HCT116 (cell line): ENCODE measurements around the gene TBCD. TPM values are rescaled to one million over a fixed set of nuclear protein-coding genes. Genes with fewer than 3 reads are reported as not detected.

Source experiments
- ATAC-seq: fragments of 200-7000 bp; cut with Tn5 transposase; 2 replicates; pipeline ENCODE4 v1.9.1; 2020; ENCODE audit warnings: mild to moderate bottlenecking, moderate library complexity
- BruUV-seq: library from RNA; stranded (reverse); fragments of 400-500 nt; replicated peaks from 2 replicates; lab custom pipeline; 2021; lab: Mats Ljungman, UMichigan
- CTCF ChIA-PET: fragments of 300-600 bp; sonication (Branson Sonifier 250); formaldehyde crosslinking; loops from one replicate; lab custom pipeline; 2021; ENCODE audit warnings: antibody characterized with exemption; lab: Charles Lee
- POLR2A ChIA-PET: fragments of 300-600, 350-600 bp; sonication (Branson Sonifier 250); formaldehyde crosslinking; loops from one replicate; lab custom pipeline; 2021; ENCODE audit warnings: antibody characterized with exemption; lab: Charles Lee
- RAD21 ChIA-PET, 2 experiments: fragments of 300-600 bp; sonication (Branson Sonifier 250); formaldehyde crosslinking; loops; one replicate each; lab custom pipeline; 2023; ENCODE audit warnings: low total read pairs in 2 of 2; ENCODE audit not compliant: uncharacterized antibody in 2 of 2, unreplicated experiment in 2 of 2, low non-redundant PET in 1 of 2; lab: Charles Lee
- DNase-seq: peaks from one replicate; pipeline ENCODE4 v3.0.0-alpha.2; 2010; ENCODE audit warnings: low read depth, low spot score
- H2AFZ ChIP-seq: fragments of 200-600 bp; shearing (Covaris generic), sonication (generic); 2 replicates; pipeline ENCODE4 v1.6.1; 2017; ENCODE audit warnings: low read depth, mixed run types, mixed read lengths, antibody characterized with exemption, low read length; ENCODE audit not compliant: poor library complexity, severe bottlenecking
- H3K27ac ChIP-seq: 2 replicates; pipeline ENCODE4 v1.5.1; 2012; ENCODE audit warnings: low read depth, low read length
- H3K27me3 ChIP-seq: fragments of 200-600 bp; sonication (generic); 2 replicates; pipeline ENCODE4 v1.6.1; 2016; ENCODE audit warnings: mixed run types, low read length, mixed read lengths; ENCODE audit not compliant: insufficient read depth
- H3K36me3 ChIP-seq, 2 experiments: fragments of 200-500 bp in 1 of 2; fragments of 200-600 bp in 1 of 2; sonication (Bioruptor generic) in 1 of 2; sonication (generic) in 1 of 2; 2 replicates each; pipeline versions ENCODE4 v1.5.1 to v1.6.1; 2014 to 2016; ENCODE audit warnings: low read length in 2 of 2, inconsistent platforms in 1 of 2, mixed read lengths in 1 of 2, mixed run types in 1 of 2; ENCODE audit not compliant: insufficient read depth in 2 of 2, control insufficient read depth in 1 of 2
- H3K4me1 ChIP-seq, 2 experiments: fragments of 200-600 bp in 1 of 2; sonication (generic) in 1 of 2; 2 replicates each; pipeline versions ENCODE4 v1.5.1 to v1.6.1; 2012 to 2017; ENCODE audit warnings: low read length in 2 of 2, inconsistent platforms in 1 of 2, mild to moderate bottlenecking in 1 of 2, mixed read lengths in 1 of 2, mixed run types in 1 of 2, moderate library complexity in 1 of 2; ENCODE audit not compliant: insufficient read depth in 2 of 2, control insufficient read depth in 1 of 2
- H3K4me2 ChIP-seq: fragments of 200-600 bp; sonication (generic); 2 replicates; pipeline ENCODE4 v1.6.1; 2017; ENCODE audit warnings: mixed run types, low read length, mixed read lengths
- H3K4me3 ChIP-seq, 2 experiments: fragments of 200-600 bp in 1 of 2; sonication (generic) in 1 of 2; replicated peaks in 1 of 2; 2 replicates each; pipeline ENCODE4 v1.5.1; 2011 to 2016; ENCODE audit warnings: low read length in 2 of 2, control low read depth in 1 of 2, low read depth in 1 of 2, mild to moderate bottlenecking in 1 of 2, mixed read lengths in 1 of 2, mixed run types in 1 of 2
- H3K79me2 ChIP-seq: fragments of 200-600 bp; sonication (generic); 2 replicates; pipeline ENCODE4 v1.6.1; 2017; ENCODE audit warnings: mild to moderate bottlenecking, mixed run types, low read length, moderate library complexity, mixed read lengths; ENCODE audit not compliant: insufficient read depth
- H3K9ac ChIP-seq: fragments of 200-600 bp; sonication (generic); 2 replicates; pipeline ENCODE4 v1.6.1; 2016; ENCODE audit warnings: low read length, mixed read lengths
- H3K9me2 ChIP-seq: fragments of 200-600 bp; sonication (generic), shearing (Covaris generic); 2 replicates; pipeline ENCODE4 v1.6.1; 2017; ENCODE audit warnings: mixed run types, mild to moderate bottlenecking, moderate library complexity; ENCODE audit not compliant: insufficient read depth
- H3K9me3 ChIP-seq, 2 experiments: fragments of 200-500 bp in 1 of 2; fragments of 200-600 bp in 1 of 2; sonication (Bioruptor generic) in 1 of 2; sonication (generic) in 1 of 2; 2 replicates each; pipeline ENCODE4 v1.6.1; 2014 to 2017; ENCODE audit warnings: low read length in 2 of 2, mixed read lengths in 2 of 2, inconsistent platforms in 1 of 2, low read depth in 1 of 2, mild to moderate bottlenecking in 1 of 2, mixed run types in 1 of 2, moderate library complexity in 1 of 2; ENCODE audit not compliant: control insufficient read depth in 1 of 2, insufficient read depth in 1 of 2
- H4K20me1 ChIP-seq: fragments of 200-600 bp; sonication (generic), shearing (Covaris generic); 2 replicates; pipeline ENCODE4 v1.6.1; 2017; ENCODE audit warnings: mixed run types, mild to moderate bottlenecking, moderate library complexity; ENCODE audit not compliant: insufficient read depth
- CBX3 ChIP-seq: IDR thresholded peaks from 2 replicates; pipeline ENCODE4 v1.6.1; 2012; ENCODE audit warnings: low read depth
- ELF1 ChIP-seq: IDR thresholded peaks from 2 replicates; pipeline ENCODE4 v1.6.1; 2012; ENCODE audit warnings: low read depth, borderline replicate concordance
- EZH2 ChIP-seq: fragments of 200-600 bp; sonication (generic); IDR thresholded peaks from 2 replicates; pipeline ENCODE4 v1.6.1; 2017; ENCODE audit warnings: antibody characterized with exemption, mixed run types
- FOSL1 ChIP-seq: IDR thresholded peaks from 2 replicates; pipeline ENCODE4 v1.6.1; 2012; ENCODE audit warnings: low read depth
- JUND ChIP-seq: IDR thresholded peaks from 2 replicates; pipeline ENCODE4 v1.6.1; 2012
- POLR2A ChIP-seq: IDR thresholded peaks from 2 replicates; pipeline ENCODE4 v1.7.0; 2011; ENCODE audit warnings: borderline replicate concordance; ENCODE audit not compliant: insufficient read depth, insufficient read length; ENCODE audit errors: extremely low read depth
- RAD21 ChIP-seq: IDR thresholded peaks from 2 replicates; pipeline ENCODE4 v1.6.1; 2012; ENCODE audit warnings: low read depth, mild to moderate bottlenecking
- SP1 ChIP-seq: IDR thresholded peaks from 2 replicates; pipeline ENCODE4 v1.6.1; 2012; ENCODE audit warnings: low read depth
- YY1 ChIP-seq: IDR thresholded peaks from 2 replicates; pipeline ENCODE4 v1.6.1; 2011; ENCODE audit warnings: low read length, low read depth, moderate library complexity, mild to moderate bottlenecking; ENCODE audit not compliant: insufficient replicate concordance; ENCODE audit errors: extremely low read depth
- ZBTB33 ChIP-seq: IDR thresholded peaks from 2 replicates; pipeline ENCODE4 v1.6.1; 2011; ENCODE audit warnings: mild to moderate bottlenecking, low read length, moderate library complexity; ENCODE audit not compliant: insufficient replicate concordance; ENCODE audit errors: extremely low read depth
- ZNF274 ChIP-seq: fragments of 200-500 bp; sonication (Bioruptor generic); IDR thresholded peaks from 2 replicates; pipeline ENCODE4 v1.6.1; 2014; ENCODE audit warnings: mild to moderate bottlenecking, low read depth, low read length, inconsistent platforms
- intact Hi-C: fragments of 100-400 bp; cut with micrococcal nuclease; formaldehyde crosslinking; loops from 2 replicates; pipeline ENCODE4 v1.10.0; 2022
- total RNA-seq: library from RNA; stranded (reverse); gene quantifications from one replicate; pipeline ENCODE4 v1.2.1, GENCODE V29; 2021; ENCODE audit not compliant: unreplicated experiment
- TF ChIP-seq, protein P1 (sequence below): IDR thresholded peaks from 2 replicates; pipeline ENCODE4 v1.6.1; 2012
- TF ChIP-seq, protein P2 (sequence below), 3 experiments: fragments of 200-600 bp in 1 of 3; sonication (generic) in 1 of 3; IDR thresholded peaks in 2 of 3; conservative IDR thresholded peaks in 1 of 3; 2 replicates each; pipeline ENCODE4 v1.5.1; 2012 to 2017; ENCODE audit warnings: low read depth in 2 of 3, low read length in 2 of 3, antibody characterized with exemption in 1 of 3, borderline replicate concordance in 1 of 3, control low read depth in 1 of 3, mild to moderate bottlenecking in 1 of 3, mixed read lengths in 1 of 3, mixed run types in 1 of 3, moderate library complexity in 1 of 3; ENCODE audit not compliant: insufficient read depth in 1 of 3

The TBCD gene
- total RNA-seq, 1 experiment from 2014 or later: 152 TPM

DNA sequence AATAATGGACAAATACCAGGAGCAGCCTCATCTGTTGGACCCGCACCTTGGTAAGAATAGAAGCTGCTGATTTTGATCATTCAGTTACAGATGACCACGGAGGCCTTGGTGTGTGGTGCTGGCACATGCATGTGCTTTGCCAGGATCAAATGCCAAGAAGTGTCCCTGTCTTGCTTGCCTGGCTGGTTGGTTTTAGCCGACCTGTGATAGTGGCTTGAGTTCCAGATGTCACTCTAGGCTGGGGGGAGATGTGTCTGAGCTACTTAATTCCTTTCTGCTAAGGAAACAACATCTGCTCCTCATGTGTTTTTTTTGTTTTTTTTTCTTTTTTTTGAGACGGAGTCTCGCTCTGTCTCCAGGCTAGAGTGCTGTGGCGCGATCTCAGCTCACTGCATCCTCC lies 4.3 kb downstream of the TBCD start:
- DNase-seq (no peak), ATAC-seq (no peak)
- TF ChIP-seq POLR2A: no peak
- TF ChIP-seq, protein P1, sequence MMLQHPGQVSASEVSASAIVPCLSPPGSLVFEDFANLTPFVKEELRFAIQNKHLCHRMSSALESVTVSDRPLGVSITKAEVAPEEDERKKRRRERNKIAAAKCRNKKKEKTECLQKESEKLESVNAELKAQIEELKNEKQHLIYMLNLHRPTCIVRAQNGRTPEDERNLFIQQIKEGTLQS: no peak
- TF ChIP-seq JUND: no peak
- no peak for TF ChIP-seq YY1
- TF ChIP-seq, protein P2, sequence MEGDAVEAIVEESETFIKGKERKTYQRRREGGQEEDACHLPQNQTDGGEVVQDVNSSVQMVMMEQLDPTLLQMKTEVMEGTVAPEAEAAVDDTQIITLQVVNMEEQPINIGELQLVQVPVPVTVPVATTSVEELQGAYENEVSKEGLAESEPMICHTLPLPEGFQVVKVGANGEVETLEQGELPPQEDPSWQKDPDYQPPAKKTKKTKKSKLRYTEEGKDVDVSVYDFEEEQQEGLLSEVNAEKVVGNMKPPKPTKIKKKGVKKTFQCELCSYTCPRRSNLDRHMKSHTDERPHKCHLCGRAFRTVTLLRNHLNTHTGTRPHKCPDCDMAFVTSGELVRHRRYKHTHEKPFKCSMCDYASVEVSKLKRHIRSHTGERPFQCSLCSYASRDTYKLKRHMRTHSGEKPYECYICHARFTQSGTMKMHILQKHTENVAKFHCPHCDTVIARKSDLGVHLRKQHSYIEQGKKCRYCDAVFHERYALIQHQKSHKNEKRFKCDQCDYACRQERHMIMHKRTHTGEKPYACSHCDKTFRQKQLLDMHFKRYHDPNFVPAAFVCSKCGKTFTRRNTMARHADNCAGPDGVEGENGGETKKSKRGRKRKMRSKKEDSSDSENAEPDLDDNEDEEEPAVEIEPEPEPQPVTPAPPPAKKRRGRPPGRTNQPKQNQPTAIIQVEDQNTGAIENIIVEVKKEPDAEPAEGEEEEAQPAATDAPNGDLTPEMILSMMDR (IDR thresholded peaks at IDR 0.05 in 2 of 3, conservative IDR thresholded peaks at IDR 0.05 in 1 of 3; ENCODE audit: borderline replicate concordance in 1 of 3, insufficient read depth in 1 of 3, low read depth in 2 of 3, low read length in 2 of 3): no peak
- no peak for TF ChIP-seq SP1
- TF ChIP-seq CBX3: no peak
- no peak for TF ChIP-seq ZNF274
- no peak for TF ChIP-seq EZH2
- no peak for TF ChIP-seq FOSL1
- no peak for TF ChIP-seq ELF1
- TF ChIP-seq ZBTB33: no peak
- no peak for TF ChIP-seq RAD21
- peaks cover 18 to 35% of the 10 kb centered on the region in 2 experiments for H3K4me1 ChIP-seq
- no peaks in the 10 kb centered on the region for H3K9me2 ChIP-seq
- no peaks in the 10 kb centered on the region for H4K20me1 ChIP-seq
- no peak overlapping the region for H3K4me3 ChIP-seq
- H3K27ac ChIP-seq: no peak overlapping the region
- BruUV-seq: no TSS peak
- intact Hi-C loops: no loop called here
- no peaks in the 10 kb centered on the region for H3K27me3 ChIP-seq
- no peak overlapping the region for H3K4me2 ChIP-seq
- H3K9ac ChIP-seq: no peak overlapping the region
- ChIA-PET POLR2A (interaction anchor here (0.6 kb wide), 1 partner anchor 39 kb away, joined by 6 read pairs; the partner anchor contains the start of gene FN3KRP), CTCF (no interaction called here), RAD21 (no interaction called here)
- peaks cover 9 to 14% of the 10 kb centered on the region in 2 experiments; a peak in 3 of 4 replicates for H3K36me3 ChIP-seq
- H3K79me2 ChIP-seq: peaks cover 83% of the 10 kb centered on the region
- H3K9me3 ChIP-seq: no peaks in the 10 kb centered on the region
- no peak overlapping the region for H2AFZ ChIP-seq
